Muscle of arm (tissue), 14 donors: ENCODE measurements around the gene SIRPB2. TPM values are rescaled to one million over a fixed set of nuclear protein-coding genes. Genes with fewer than 3 reads are reported as not detected.

Experiments
- DNase-seq: peaks from one replicate; pipeline ENCODE4 v3.0.0-alpha.2; 2013
- long read RNA-seq, 11 donors: transcript quantifications; one replicate each; lab custom pipeline, GENCODE V29; 2026
- polyA plus RNA-seq, 12 donors: library from polyadenylated mRNA; unstranded; fragments of 120-200 nt; gene quantifications; one replicate each; pipeline ENCODE4 v1.2.1, GENCODE V29; 2013; ENCODE audit not compliant: insufficient read length in 12 of 12

Gene SIRPB2
- polyA plus RNA-seq, result 1 to 10 TPM in 9 of 12 donors, under 1 TPM in 1, not detected in 2; 0.84 to 4.1 (median 1.5) TPM
- long read RNA-seq, donor 1, result 0 reads
- long read RNA-seq, donor 2, result 0 reads
- long read RNA-seq, donor 3, result 0 reads
- long read RNA-seq, donor 4, result 0 reads
- long read RNA-seq, donor 5, result 0 reads
- long read RNA-seq, donor 6, result 0 reads
- long read RNA-seq, donor 7, result 0 reads
- long read RNA-seq, donor 8, result 0 reads
- long read RNA-seq, donor 9, result 0 reads
- long read RNA-seq, donor 10, result 0 reads
- long read RNA-seq, donor 11, result 0 reads

- no peak for DNase-seq
Measured at GRCh38 chr20:1491281-1491840, at the start of gene SIRPB2. TSS of gene SIRPB2 (minus strand) at chr20:1491420. CDS start at chr20:1491359, 61 bp downstream.

- no peak for DNase-seq
Measured at GRCh38 chr20:1539816-1540419, 48.7 kb upstream of the SIRPB2 start.

GRCh38 chr20:1538655-1539054 is 47.4 kb upstream of the SIRPB2 start:
- DNase-seq, result no peak

GRCh38 chr20:1537731-1538058 is 46.5 kb upstream of the SIRPB2 start:
- DNase-seq, result no peak

- DNase-seq, result no peak
Measured at GRCh38 chr20:1536893-1537730, 45.9 kb upstream of the SIRPB2 start.

GRCh38 chr20:1535420-1536175 is 44.4 kb upstream of the SIRPB2 start:
- DNase-seq, result no peak

- DNase-seq, result no peak
Measured at GRCh38 chr20:1534526-1534925, 43.3 kb upstream of the SIRPB2 start.

GRCh38 chr20:1533059-1533458 is 41.8 kb upstream of the SIRPB2 start:
- no peak for DNase-seq

GRCh38 chr20:1528811-1529210 is 37.6 kb upstream of the SIRPB2 start:
- no peak for DNase-seq

- DNase-seq, result no peak
Measured at GRCh38 chr20:1527923-1528322, 36.7 kb upstream of the SIRPB2 start.

GRCh38 chr20:1526896-1527295 is 35.7 kb upstream of the SIRPB2 start:
- no peak for DNase-seq

GRCh38 chr20:1526310-1526709 is 35.1 kb upstream of the SIRPB2 start:
- no peak for DNase-seq

- DNase-seq, result no peak
Measured at GRCh38 chr20:1524004-1524403, 32.8 kb upstream of the SIRPB2 start.

GRCh38 chr20:1517010-1517409 is 25.8 kb upstream of the SIRPB2 start:
- no peak for DNase-seq

- no peak for DNase-seq
Measured at GRCh38 chr20:1513801-1514200, 22.6 kb upstream of the SIRPB2 start.

GRCh38 chr20:1509237-1509636 is 18.0 kb upstream of the SIRPB2 start:
- DNase-seq, result no peak

GRCh38 chr20:1508574-1508973 is 17.4 kb upstream of the SIRPB2 start:
- no peak for DNase-seq

- DNase-seq, result no peak
Measured at GRCh38 chr20:1507276-1507675, 16.1 kb upstream of the SIRPB2 start.

- DNase-seq, result no peak
Measured at GRCh38 chr20:1505871-1506270, 14.7 kb upstream of the SIRPB2 start.

- DNase-seq, result no peak
Measured at GRCh38 chr20:1505361-1505760, 14.1 kb upstream of the SIRPB2 start.

- peak; percentile 48 for DNase-seq
Measured at GRCh38 chr20:1503564-1504227, 12.5 kb upstream of the SIRPB2 start.
